HG02870 (cell line): Measurements from ENCODE around the gene LZTR1.
"Not testable (repeated sequence)": the region's sequence is repeated elsewhere in the genome, so short reads cannot be mapped to it uniquely, and the experiment has no call there.

ENCODE experiments used
- ATAC-seq: cut with Tn5 transposase; IDR thresholded peaks from one replicate; pipeline ENCODE4 v1.9.1; 2021; ENCODE audit warnings: mild to moderate bottlenecking, moderate library complexity; ENCODE audit not compliant: unreplicated experiment

The LZTR1 gene

DNA sequence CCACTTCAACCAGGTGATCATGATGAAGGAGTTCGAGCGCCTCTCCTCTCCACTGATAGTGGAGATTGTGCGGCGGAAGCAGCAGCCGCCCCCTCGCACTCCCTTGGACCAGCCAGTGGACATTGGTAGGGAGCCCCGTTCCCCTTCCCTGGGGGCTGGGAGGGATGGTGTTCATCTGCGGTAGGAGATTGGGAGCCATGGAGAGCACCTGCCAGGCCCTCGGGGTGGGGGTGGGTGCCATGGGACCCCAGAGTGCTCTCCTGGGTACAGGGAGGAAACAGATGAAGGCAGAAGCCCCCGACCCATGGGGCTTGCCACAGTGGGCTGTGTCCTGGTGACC is 12.8 kb downstream of the LZTR1 start:
- no peak for ATAC-seq

DNA sequence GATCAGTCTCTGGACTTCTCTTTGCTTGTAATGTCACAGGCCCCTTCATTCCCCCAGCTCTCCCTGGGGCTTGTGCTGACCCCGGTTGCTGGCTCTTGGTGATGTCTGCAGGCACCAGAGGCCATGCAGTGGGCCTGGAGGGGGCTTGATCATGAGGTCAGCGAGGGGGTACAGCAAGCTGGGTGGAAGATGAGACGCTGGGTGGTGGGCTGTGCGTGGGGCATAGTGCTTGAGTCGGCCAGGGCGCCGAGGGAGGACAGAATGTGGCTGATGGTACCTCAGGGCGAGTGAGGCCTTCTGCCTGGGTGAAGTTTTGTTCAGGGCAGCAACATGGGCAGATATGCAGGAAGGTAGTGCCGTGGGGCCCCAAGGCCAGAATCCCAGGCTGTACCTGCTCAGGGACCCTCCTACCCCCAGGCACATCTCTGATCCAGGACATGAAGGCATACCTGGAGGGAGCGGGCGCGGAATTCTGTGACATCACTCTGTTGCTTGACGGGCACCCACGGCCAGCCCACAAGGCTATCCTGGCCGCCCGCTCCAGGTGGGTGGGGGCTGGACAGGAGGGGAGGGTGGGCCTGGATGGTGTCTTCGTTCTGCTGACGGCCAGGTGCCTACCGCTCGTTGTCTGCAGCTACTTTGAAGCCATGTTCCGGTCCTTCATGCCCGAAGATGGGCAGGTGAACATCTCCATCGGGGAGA is 13.4 kb downstream of the LZTR1 start:
- ATAC-seq, result no peak

GRCh38 chr22:20996031-20996410 is 13.9 kb downstream of the LZTR1 start:
- ATAC-seq, result no peak

- no peak for ATAC-seq
These were observed 14.8 kb downstream of the LZTR1 start for GRCh38 chr22:20996598-20997535.

DNA sequence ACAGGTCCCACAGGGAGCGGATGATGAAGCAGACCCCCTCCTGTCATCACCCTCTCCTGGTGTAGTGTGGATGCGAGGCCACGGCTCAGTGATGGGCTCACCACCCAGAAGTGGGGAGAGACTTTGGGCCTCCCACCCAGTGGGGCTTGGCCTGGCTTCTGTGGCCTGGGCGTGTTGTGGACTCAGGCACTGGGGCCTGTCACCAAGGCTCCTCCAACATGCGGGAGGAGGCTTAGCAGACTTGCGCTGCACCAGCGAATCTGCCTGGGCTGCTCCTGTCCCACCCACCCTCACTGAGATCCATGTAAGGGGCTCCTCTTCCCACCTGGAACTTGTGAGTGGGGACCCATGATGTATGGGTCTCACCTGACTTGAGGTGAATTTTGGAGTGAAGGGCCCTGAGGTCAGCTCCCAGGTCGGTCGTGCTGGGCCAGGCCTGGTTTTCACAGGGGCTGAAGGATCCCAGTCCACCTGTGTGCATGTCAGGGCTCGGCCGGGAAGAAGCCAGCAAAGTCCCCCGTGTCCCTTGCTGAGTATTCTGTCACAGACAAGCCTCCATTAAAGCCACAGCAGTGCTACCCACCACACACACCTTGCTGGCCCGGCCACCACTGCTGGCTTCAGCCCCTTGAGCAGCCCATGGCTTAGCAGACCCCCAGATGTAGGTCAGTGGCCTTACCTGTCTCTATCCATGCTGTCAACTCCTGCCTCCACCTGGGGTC is 15.6 kb downstream of the LZTR1 start:
- ATAC-seq, result no peak

GRCh38 chr22:20998411-20999336 is 16.6 kb downstream of the LZTR1 start:
- ATAC-seq, result no peak

DNA sequence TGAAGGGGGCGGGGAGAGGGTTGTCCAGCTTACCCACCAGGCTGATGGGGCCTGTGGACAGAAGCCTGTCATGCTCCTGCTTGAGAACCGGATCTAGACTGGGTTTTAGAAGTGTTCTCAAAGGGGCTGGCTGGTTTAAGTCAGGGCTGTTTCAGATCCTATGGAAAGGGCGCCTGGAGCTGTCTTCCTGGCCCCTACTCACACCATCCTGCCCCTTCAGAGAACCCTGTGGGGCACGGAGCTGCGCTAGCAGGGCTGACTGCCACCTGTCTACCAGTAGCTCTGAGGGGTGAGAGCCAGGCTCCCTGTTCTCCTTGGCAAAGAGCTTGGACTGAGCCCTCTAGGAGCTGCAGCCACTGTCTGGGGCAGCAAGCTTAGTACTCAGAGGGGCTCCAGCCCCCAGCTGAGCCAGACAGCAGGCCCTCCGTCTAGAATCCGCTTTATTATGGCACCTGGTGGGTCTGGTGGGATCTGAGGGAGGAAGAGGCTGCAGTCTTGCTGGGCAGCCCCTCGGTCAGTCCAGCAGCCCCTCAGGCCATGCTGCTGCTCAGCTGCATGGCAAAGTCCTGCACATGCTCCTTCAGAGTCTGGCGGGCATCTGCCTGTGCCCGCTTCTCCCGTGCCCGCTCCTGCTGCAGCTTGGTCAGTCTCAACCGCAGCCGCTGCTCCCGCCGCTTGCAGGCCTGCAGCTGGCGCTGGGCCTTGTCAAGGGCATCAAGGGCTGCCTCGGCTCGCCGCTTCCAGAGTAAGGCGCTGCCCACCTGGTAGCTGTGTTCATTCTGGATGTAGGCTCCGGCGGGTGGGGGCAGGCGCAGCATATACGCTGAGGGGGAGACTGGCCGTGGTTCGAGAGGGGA is 17.5 kb downstream of the LZTR1 start:
- ATAC-seq, result no peak

DNA sequence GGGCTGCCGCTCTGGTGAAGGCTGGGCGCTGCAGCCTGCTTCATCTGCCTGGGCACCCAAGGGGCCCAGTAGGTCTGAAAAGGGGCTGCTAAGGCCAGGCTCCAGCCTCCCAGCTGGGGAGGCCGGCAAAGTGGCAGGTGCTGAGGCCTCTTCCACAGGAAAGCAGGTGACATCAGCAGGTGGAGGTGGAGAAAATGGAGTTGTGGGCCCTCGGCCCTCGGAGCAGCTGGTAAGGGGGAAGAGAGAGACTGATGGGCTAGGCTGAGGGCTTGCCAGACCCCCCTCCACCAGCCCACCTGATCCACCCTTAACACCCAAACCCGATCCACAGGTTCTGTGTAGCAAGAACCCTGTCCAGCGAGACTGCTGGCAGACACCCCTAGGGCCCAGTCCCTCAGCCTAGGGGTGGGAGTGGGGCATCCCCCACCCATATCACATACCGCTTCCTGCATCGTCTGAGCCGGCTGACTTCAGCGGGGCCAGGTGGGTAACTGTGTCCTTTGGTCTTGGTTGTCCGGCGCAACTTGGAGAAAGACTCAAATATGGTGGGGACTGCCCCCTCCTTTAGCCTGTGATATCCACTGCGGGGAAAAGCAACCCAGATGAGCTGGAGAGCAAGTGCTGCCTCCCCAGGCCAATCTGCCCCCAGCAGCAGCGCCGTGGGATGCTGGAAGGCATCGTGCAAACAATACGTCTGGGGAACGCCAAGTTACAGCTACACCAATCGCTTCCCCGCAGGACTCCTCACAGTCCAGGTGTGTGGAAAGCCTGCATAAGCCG is 18.3 kb downstream of the LZTR1 start:
- no peak for ATAC-seq

GRCh38 chr22:21000987-21001600 is 19.0 kb downstream of the LZTR1 start:
- ATAC-seq, result peak; percentile 14

- peak; percentile 78 for ATAC-seq
These were observed 19.7 kb downstream of the LZTR1 start, which contains the start of gene THAP7 for GRCh38 chr22:21001601-21002325. TSS of gene THAP7 (minus strand) at chr22:21002118. CDS start at chr22:21001911, 207 bp downstream.

- ATAC-seq, result no peak
These were observed 21.7 kb downstream of the LZTR1 start for GRCh38 chr22:21003782-21004181.

- not testable (repeated sequence) for ATAC-seq
These were observed 27.1 kb downstream of the LZTR1 start for GRCh38 chr22:21009208-21009607.

DNA sequence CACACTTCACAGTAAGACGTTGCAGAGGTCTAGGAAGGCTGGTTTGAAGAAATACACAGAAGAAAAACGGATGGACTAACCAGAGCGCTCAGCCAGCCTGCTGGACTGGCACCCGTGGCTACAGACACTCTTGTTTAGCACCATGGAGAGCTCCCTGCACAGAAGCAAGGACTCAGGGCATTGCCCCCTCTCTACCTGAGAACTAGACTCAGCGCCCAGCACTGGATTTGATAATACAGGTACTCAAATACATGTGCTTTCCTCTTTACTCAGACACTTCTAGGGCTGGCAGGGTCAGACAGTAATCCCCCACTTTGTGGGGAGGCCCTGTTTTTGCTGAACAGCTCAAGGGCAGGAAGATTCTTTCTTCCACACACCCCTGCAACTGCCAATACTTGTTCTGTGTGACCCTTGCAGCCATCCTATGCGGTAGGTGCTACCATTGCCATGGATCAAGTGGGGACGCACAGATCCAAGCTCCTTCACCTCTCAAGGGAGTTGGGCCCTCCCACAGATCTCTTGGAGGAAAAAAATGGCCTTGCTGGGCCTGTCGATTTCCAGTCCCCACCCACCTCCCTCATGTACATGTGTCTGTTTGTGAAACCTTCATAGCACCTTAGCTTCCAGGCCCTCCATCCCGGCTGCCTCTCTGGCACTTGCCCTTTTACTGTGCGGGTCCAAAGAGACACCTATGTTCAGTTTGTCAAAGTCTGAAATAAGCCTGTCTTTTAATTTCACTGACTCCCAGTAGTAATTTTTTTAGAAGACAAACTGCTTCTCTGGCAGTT is 27.7 kb downstream of the LZTR1 start:
- ATAC-seq, result no peak

DNA sequence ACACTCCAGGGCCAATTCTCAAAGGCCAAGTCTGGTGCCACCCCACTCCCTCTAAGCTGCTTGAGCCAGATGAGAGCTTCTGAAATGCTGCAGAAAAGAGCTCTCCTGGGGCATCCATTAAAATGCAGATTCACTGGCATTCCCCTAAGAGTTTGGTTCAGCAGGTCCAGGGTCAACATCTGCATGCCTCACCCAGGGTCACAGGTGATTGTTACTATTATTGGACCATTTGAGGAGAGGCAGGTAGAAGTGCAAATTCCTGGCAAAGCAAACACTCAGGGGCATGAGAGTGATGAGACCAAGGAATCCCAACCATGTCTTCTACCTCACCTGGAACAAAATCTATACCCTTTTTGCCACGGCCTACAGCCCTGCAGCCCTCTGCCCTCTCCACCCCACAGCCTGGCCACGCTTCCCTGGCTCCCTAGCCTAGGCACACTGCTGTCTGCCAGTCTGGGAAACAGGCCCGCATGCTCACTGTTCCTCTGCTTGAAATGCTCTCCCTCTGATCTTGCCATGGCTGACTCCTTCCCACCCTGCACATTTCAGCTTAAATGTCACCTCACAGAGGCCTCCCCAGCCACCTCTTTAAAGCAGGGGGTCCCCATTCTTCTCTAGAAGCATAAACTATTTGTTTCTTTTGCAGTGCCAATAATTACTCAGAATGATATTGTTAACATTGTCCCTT is 28.5 kb downstream of the LZTR1 start:
- no peak for ATAC-seq

DNA sequence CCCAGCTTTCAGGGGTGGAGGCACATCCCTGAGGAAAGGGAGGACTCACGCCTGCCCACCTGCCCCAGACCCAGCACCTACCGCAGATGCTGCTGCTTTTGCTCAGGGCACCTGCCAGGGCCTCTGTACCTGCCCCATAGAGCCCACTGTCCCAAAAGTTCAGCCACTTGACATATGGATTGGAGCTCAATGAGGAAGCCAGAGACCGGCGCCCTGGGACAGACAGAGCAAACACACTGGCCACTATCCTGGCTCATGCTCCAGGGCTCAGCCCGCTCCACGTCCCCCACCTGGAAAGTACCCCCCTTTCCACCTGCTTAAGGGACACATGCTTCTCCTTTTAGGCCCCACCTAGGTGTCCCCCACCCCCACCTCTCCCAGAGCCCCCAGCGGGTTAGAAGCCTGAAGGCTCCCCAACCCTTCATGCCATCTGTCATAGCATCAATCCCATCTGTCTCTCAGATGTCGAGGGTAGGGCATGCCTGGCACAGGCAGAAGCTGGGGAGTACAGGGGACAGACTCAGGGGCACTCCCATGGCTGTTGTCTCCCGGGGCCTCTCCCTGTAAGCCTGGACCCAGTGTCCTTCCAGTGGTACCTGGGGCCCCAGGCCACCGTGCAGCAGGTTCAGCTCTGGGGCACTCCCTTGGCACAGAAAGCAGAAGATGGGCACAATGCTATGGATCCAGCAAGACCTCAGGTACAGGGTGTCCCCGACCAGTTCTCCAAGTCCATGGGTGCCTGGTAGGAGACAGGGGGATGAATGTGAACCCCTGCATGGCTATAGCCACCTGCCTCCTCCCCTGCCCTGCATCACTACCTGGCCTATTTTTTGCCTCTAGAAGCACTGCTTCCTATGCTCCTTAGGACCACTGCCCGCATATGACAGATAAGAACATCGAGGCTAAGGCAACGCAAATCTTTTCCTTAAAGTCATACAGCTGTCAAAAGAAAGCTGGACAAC is 30.6 kb downstream of the LZTR1 start:
- no peak for ATAC-seq
